A549 (cell line): Measurements from ENCODE around the gene PEPD. TPM values are rescaled to one million over a fixed set of nuclear protein-coding genes. Genes with fewer than 3 reads are reported as not detected.

Source experiments
- ATAC-seq, 2 experiments: fragments of 200-7000 bp in 1 of 2; fragments of >200 bp in 1 of 2; cut with Nextera tagmentation in 1 of 2; cut with Tn5 transposase in 1 of 2; 3 replicates each; pipeline versions ENCODE4 v1.8.0 to v1.9.1; 2018 to 2020; ENCODE audit warnings: mild to moderate bottlenecking in 1 of 2, moderate library complexity in 1 of 2
- CTCF ChIA-PET: fragments of 300-600 bp; sonication (Branson Sonifier 250); formaldehyde crosslinking; extraction: SDS; loops from one replicate; lab custom pipeline; 2021; ENCODE audit warnings: antibody characterized with exemption, inconsistent platforms; lab: Yijun Ruan, JAX
- POLR2A ChIA-PET: fragments of 350-600 bp; formaldehyde crosslinking; extraction: SDS; loops from one replicate; lab custom pipeline; 2021; ENCODE audit warnings: antibody characterized with exemption, inconsistent platforms; lab: Yijun Ruan, JAX
- DNase-seq, 2 experiments: peaks; one replicate each; pipeline versions ENCODE4 v3.0.0 to v3.0.0-alpha.2; 2011 to 2016; ENCODE audit warnings: low read depth in 1 of 2, low spot score in 1 of 2
- FAIRE-seq: peaks from 2 replicates; lab custom pipeline; 2011; peaks lifted over from hg19 to GRCh38; lab: Jason Lieb, UNC
- H3K27ac ChIP-seq, 2 experiments: fragments of >200 bp; sonication (Bioruptor Twin); formaldehyde crosslinking; 3 replicates each; pipeline ENCODE4 v1.5.1; 2016 to 2017
- H3K4me1 ChIP-seq: fragments of >200 bp; sonication (Bioruptor Twin); formaldehyde crosslinking; 3 replicates; pipeline ENCODE4 v1.6.1; 2016
- H3K4me2 ChIP-seq: fragments of >200 bp; sonication (Bioruptor Twin); formaldehyde crosslinking; 3 replicates; pipeline ENCODE4 v1.6.1; 2016
- H3K4me3 ChIP-seq: fragments of >200 bp; sonication (Bioruptor Twin); formaldehyde crosslinking; 3 replicates; pipeline ENCODE4 v1.5.1; 2016
- H3K9me3 ChIP-seq: fragments of >200 bp; sonication (Bioruptor Twin); formaldehyde crosslinking; 3 replicates; pipeline ENCODE4 v1.6.1; 2016
- ATOH8 ChIP-seq: fragments of 250-450 bp; sonication (Bioruptor Pico); IDR thresholded peaks from 2 replicates; pipeline ENCODE4 v1.5.0; 2020; ENCODE audit warnings: low read depth, mild to moderate bottlenecking, moderate library complexity
- CBX8 ChIP-seq: fragments of 200-600 bp; sonication (generic); IDR thresholded peaks from 2 replicates; pipeline ENCODE4 v1.6.1; 2016
- CEBPB ChIP-seq, 2 experiments: fragments of >200 bp in 1 of 2; sonication (Bioruptor Twin) in 1 of 2; formaldehyde crosslinking in 1 of 2; IDR thresholded peaks; 2 replicates each; pipeline ENCODE4 v1.6.1; 2012 to 2016
- EHF ChIP-seq: fragments of 250-450 bp; sonication (Bioruptor Pico); IDR thresholded peaks from 2 replicates; pipeline ENCODE4 v1.5.0; 2020; ENCODE audit warnings: mild to moderate bottlenecking
- FOSB ChIP-seq: fragments of 250-450 bp; sonication (Bioruptor Pico); IDR thresholded peaks from 2 replicates; pipeline ENCODE4 v1.5.0; 2020; ENCODE audit warnings: mild to moderate bottlenecking, moderate library complexity
- FOSL2 ChIP-seq, 2 experiments: fragments of 450-650 bp in 1 of 2; fragments of >200 bp in 1 of 2; sonication (Bioruptor Twin) in 1 of 2; formaldehyde crosslinking; IDR thresholded peaks; 2 replicates each; pipeline versions ENCODE4 v1.5.0 to v1.6.1; 2016 to 2020; ENCODE audit warnings: mild to moderate bottlenecking in 1 of 2, moderate library complexity in 1 of 2
- HMGXB4 ChIP-seq: fragments of 250-450 bp; sonication (Bioruptor Pico); IDR thresholded peaks from 2 replicates; pipeline ENCODE4 v1.5.0; 2021; ENCODE audit warnings: mild to moderate bottlenecking, moderate library complexity, borderline replicate concordance
- HOXA7 ChIP-seq: fragments of 250-450 bp; sonication (Bioruptor Pico); IDR thresholded peaks from 2 replicates; pipeline ENCODE4 v1.5.0; 2020; ENCODE audit warnings: mild to moderate bottlenecking, moderate library complexity
- MAFK ChIP-seq: fragments of 450-650 bp; IDR thresholded peaks from 2 replicates; pipeline ENCODE4 v1.6.1; 2014; ENCODE audit not compliant: partially characterized antibody
- MAZ ChIP-seq: fragments of 150-350 bp; IDR thresholded peaks from 2 replicates; pipeline ENCODE4 v1.6.1; 2014; ENCODE audit warnings: antibody characterized with exemption, low read depth, low read length, borderline replicate concordance
- MYC ChIP-seq: IDR thresholded peaks from 2 replicates; pipeline ENCODE4 v1.6.1; 2012; ENCODE audit warnings: mild to moderate bottlenecking, inconsistent platforms, low read length, improper control_type of control experiment, borderline replicate concordance
- NR3C1 ChIP-seq: fragments of >200 bp; sonication (Bioruptor Twin); formaldehyde crosslinking; IDR thresholded peaks from 3 replicates; pipeline ENCODE4 v1.6.1; 2017
- PBX3 ChIP-seq: IDR thresholded peaks from 2 replicates; pipeline ENCODE4 v1.6.1; 2012
- POLR2A ChIP-seq: IDR thresholded peaks from 2 replicates; pipeline ENCODE4 v1.6.1; 2012; ENCODE audit warnings: mild to moderate bottlenecking, low read length
- RAD21 ChIP-seq, 2 experiments: fragments of >200 bp in 1 of 2; sonication (Bioruptor Twin) in 1 of 2; formaldehyde crosslinking in 1 of 2; IDR thresholded peaks in 1 of 2; conservative IDR thresholded peaks in 1 of 2; 2 replicates in 1 of 2; 3 replicates in 1 of 2; pipeline ENCODE4 v1.6.1; 2012 to 2018; ENCODE audit warnings: inconsistent platforms in 1 of 2
- REST ChIP-seq: fragments of 200-600 bp; sonication (generic); IDR thresholded peaks from 2 replicates; pipeline ENCODE4 v1.6.1; 2016; ENCODE audit warnings: antibody characterized with exemption, mild to moderate bottlenecking, moderate library complexity
- RFX5 ChIP-seq: fragments of 450-650 bp; IDR thresholded peaks from 2 replicates; pipeline ENCODE4 v1.7.1; 2014; ENCODE audit warnings: antibody characterized with exemption, mild to moderate bottlenecking, moderate library complexity
- SMC3 ChIP-seq: fragments of >200 bp; sonication (Bioruptor Twin); formaldehyde crosslinking; IDR thresholded peaks from 3 replicates; pipeline ENCODE4 v1.6.1; 2018; ENCODE audit warnings: inconsistent platforms
- WGBS: methylation state at CpG from one replicate; pipeline ENCODE4 v1.1.6; 2017; ENCODE audit errors: missing lambda C conversion rate; 5-methylcytosine and 5-hydroxymethylcytosine counted together
- polyA plus RNA-seq, 4 experiments: library from polyadenylated mRNA; depleted of rRNA in 3 of 4; stranded (reverse); fragments of >200 nt; fragmentation: RNase III in 1 of 4; extraction: RNeasy Plus Mini Kit Qiagen cat#74134 plus additional on column Dnase treatment in 1 of 4; gene quantifications; 2 replicates in 3 of 4; 3 replicates in 1 of 4; pipeline ENCODE4 v1.2.3, GENCODE V29; 2011 to 2017
- TF ChIP-seq, protein P1 (sequence below): fragments of >200 bp; sonication (Bioruptor Twin); formaldehyde crosslinking; IDR thresholded peaks from 3 replicates; pipeline ENCODE4 v1.5.1; 2016
- TF ChIP-seq, protein P2 (sequence below): fragments of >200 bp; sonication (Bioruptor Twin); formaldehyde crosslinking; IDR thresholded peaks from 2 replicates; pipeline ENCODE4 v1.6.1; 2016

PEPD gene
- polyA plus RNA-seq, 2 of the 4 experiments (the other 2 are of a cell fraction) = 85.5 to 100 TPM

GRCh38 chr19:33524024-33524664, 2.6 kb upstream of the PEPD start:
- no peak overlapping the region for H3K4me3 ChIP-seq
- no peak for FAIRE-seq
- H3K27ac ChIP-seq = no peak overlapping the region
- ChIA-PET POLR2A (no interaction called here), CTCF (interaction anchor here (1.2 to 1.9 kb wide), 4 partner anchors 10 to 289 kb away, joined by 3 to 6 read pairs (median 5); no protein-coding TSS in a partner anchor)
- TF ChIP-seq RAD21 (conservative IDR thresholded peaks at IDR 0.05 in 1 of 2, IDR thresholded peaks at IDR 0.05 in 1 of 2) (no peak), PBX3 (no peak), EHF (CRISPR knock-in tag) (no peak), MYC (no peak)
- TF ChIP-seq, protein P1, sequence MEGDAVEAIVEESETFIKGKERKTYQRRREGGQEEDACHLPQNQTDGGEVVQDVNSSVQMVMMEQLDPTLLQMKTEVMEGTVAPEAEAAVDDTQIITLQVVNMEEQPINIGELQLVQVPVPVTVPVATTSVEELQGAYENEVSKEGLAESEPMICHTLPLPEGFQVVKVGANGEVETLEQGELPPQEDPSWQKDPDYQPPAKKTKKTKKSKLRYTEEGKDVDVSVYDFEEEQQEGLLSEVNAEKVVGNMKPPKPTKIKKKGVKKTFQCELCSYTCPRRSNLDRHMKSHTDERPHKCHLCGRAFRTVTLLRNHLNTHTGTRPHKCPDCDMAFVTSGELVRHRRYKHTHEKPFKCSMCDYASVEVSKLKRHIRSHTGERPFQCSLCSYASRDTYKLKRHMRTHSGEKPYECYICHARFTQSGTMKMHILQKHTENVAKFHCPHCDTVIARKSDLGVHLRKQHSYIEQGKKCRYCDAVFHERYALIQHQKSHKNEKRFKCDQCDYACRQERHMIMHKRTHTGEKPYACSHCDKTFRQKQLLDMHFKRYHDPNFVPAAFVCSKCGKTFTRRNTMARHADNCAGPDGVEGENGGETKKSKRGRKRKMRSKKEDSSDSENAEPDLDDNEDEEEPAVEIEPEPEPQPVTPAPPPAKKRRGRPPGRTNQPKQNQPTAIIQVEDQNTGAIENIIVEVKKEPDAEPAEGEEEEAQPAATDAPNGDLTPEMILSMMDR = no peak
- H3K4me1 ChIP-seq = peaks cover 7% of the 10 kb centered on the region
- H3K9me3 ChIP-seq = no peaks in the 10 kb centered on the region
- H3K4me2 ChIP-seq = no peak overlapping the region
- no peak for ATAC-seq
- DNase-seq = no peak
- WGBS = 47% methylated on average over 17 of the region's 17 CpGs

DNA sequence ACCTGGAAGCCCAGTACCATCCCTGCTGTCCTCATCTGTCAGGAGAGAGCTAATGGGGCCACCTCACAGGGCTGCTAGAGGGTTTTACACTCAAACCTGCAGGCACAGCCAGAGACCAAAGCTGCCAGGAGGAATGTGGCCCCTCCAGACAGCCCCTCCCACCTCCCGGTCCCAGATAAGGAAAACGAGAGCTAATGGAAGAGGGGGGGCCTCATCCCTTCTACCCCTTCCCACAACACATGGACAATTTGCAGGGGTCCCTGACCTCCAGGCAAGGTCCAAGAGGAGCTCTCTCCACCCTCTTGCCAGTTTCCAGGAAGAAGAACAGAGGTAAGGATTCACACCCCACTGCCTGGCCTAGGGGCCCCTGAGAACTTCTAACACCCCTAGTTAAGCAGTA, 1.6 kb upstream of the PEPD start:
- Histone ChIP-seq H3K4me3 (no peak overlapping the region), H3K9me3 (no peaks in the 10 kb centered on the region), H3K4me2 (no peak overlapping the region), H3K27ac (no peak overlapping the region), H3K4me1 (peaks cover 7% of the 10 kb centered on the region)
- WGBS = 53% methylated on average over 2 of the region's 2 CpGs
- POLR2A ChIA-PET = no interaction called here
- DNase-seq (no peak), ATAC-seq (no peak), FAIRE-seq (no peak)
- CTCF ChIA-PET = interaction anchor here (0.6 to 2.0 kb wide), 13 partner anchors 10 to 770 kb away, joined by 3 to 8 read pairs (median 5); no protein-coding TSS in a partner anchor
- no peak for TF ChIP-seq HOXA7 (CRISPR knock-in tag)
- 0 out of 2 replicates have a peak, but pooled peaks have one; percentile 11 for TF ChIP-seq POLR2A
- TF ChIP-seq REST = no peak

- no peaks in the 10 kb centered on the region for H3K9me3 ChIP-seq
- H3K4me1 ChIP-seq = peaks cover 7% of the 10 kb centered on the region
- TF ChIP-seq ATOH8 (no peak), FOSL2 (IDR thresholded peaks at IDR 0.05) (no peak), FOSL2 (CRISPR knock-in tag; IDR thresholded peaks at IDR 0.05) (no peak), CEBPB (IDR thresholded peaks at IDR 0.05) (no peak), RFX5 (no peak), HMGXB4 (CRISPR knock-in tag) (no peak), CBX8 (no peak), NR3C1 (no peak), FOSB (CRISPR knock-in tag) (no peak), MAFK (no peak), SMC3 (no peak), MAZ (no peak)
- TF ChIP-seq, protein P2, sequence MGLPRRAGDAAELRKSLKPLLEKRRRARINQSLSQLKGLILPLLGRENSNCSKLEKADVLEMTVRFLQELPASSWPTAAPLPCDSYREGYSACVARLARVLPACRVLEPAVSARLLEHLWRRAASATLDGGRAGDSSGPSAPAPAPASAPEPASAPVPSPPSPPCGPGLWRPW = no peak
- WGBS = 81% methylated on average over 5 of the region's 5 CpGs
- ChIA-PET CTCF (interaction anchor here (0.6 to 2.0 kb wide), 9 partner anchors 11 to 771 kb away, joined by 3 to 8 read pairs (median 5); no protein-coding TSS in a partner anchor), POLR2A (interaction anchor here (0.6 to 1.9 kb wide), 8 partner anchors 8 to 1161 kb away, joined by 3 to 13 read pairs (median 3); partner anchors contain the start of genes CEBPG and KCTD15)
- DNase-seq (no peak), FAIRE-seq (peak; percentile 36), ATAC-seq (peak in 1 of 2 experiments; percentile 2; a peak in 3 of 6 replicates)
- H3K4me3 ChIP-seq = peak overlapping the region; percentile 91
- H3K4me2 ChIP-seq = peak overlapping the region; percentile 97
- peak overlapping the region; percentile 60 to 86; a peak in 4 of 6 replicates for H3K27ac ChIP-seq
These were observed 726 bp upstream of the PEPD start for GRCh38 chr19:33522371-33522662.
